Hypothalamus (tissue), 51 donors: ENCODE data around the gene HIVEP3.

Experiments
- DNase-seq, 51 donors: peaks; one replicate each; lab custom pipeline; 2025; lab: John Stamatoyannopoulos, UW

HIVEP3 gene

GRCh38 chr1:41582851-41583657 is 335.7 kb downstream of the HIVEP3 start:
- no peak for DNase-seq

- no peak for DNase-seq
Measured at GRCh38 chr1:41582351-41582750, 336.4 kb downstream of the HIVEP3 start.

GRCh38 chr1:41582004-41582325 is 336.8 kb downstream of the HIVEP3 start:
- no peak for DNase-seq

- no peak for DNase-seq
Measured at GRCh38 chr1:41581216-41582003, 337.3 kb downstream of the HIVEP3 start.

- no peak for DNase-seq
Measured at GRCh38 chr1:41580520-41581172, 338.1 kb downstream of the HIVEP3 start.

- DNase-seq: no peak
Measured at GRCh38 chr1:41580021-41580420, 338.7 kb downstream of the HIVEP3 start.

- DNase-seq: no peak
Measured at GRCh38 chr1:41578712-41579335, 339.9 kb downstream of the HIVEP3 start.

- no peak for DNase-seq
Measured at GRCh38 chr1:41576620-41577019, 342.1 kb downstream of the HIVEP3 start.

- DNase-seq: no peak
Measured at GRCh38 chr1:41576206-41576605, 342.5 kb downstream of the HIVEP3 start.

GRCh38 chr1:41574842-41575241 is 343.9 kb downstream of the HIVEP3 start:
- DNase-seq: no peak

- DNase-seq: peak in 50 of 51 donors; percentile 9 to 87 (median 65)
Measured at GRCh38 chr1:41573785-41574713, 344.7 kb downstream of the HIVEP3 start.

- no peak for DNase-seq
Measured at GRCh38 chr1:41573194-41573593, 345.5 kb downstream of the HIVEP3 start.

- DNase-seq: no peak
Measured at GRCh38 chr1:41572224-41572623, 346.5 kb downstream of the HIVEP3 start.

GRCh38 chr1:41571041-41571440 is 347.7 kb downstream of the HIVEP3 start:
- no peak for DNase-seq

- no peak for DNase-seq
Measured at GRCh38 chr1:41568204-41568603, 350.5 kb downstream of the HIVEP3 start.

GRCh38 chr1:41566969-41567368 is 351.8 kb downstream of the HIVEP3 start:
- DNase-seq: no peak

- DNase-seq: no peak
Measured at GRCh38 chr1:41566274-41566885, 352.3 kb downstream of the HIVEP3 start.

- no peak for DNase-seq
Measured at GRCh38 chr1:41564741-41565475, 353.8 kb downstream of the HIVEP3 start.

- no peak for DNase-seq
Measured at GRCh38 chr1:41562328-41562727, 356.4 kb downstream of the HIVEP3 start.
